ENCODE data around the gene BFSP2.

- TF ChIP-seq CTCF (conservative IDR thresholded peaks at IDR 0.05 in 1 of 2, IDR thresholded peaks at IDR 0.05 in 1 of 2; ENCODE audit: extremely low read depth in 1 of 2, insufficient read depth in 1 of 2, low read depth in 1 of 2, low read length in 2 of 2): no peak
- no peak for TF ChIP-seq EZH2 (IDR thresholded peaks at IDR 0.05; ENCODE audit: borderline replicate concordance, low read length)
Measured at GRCh38 chr3:133371181-133371580, 28.7 kb upstream of the BFSP2 start.

Data from mammary epithelial cell (primary cell).